SH-SY5Y (cell line): ENCODE data around the gene HIP1R.

Source experiments
- GATA2 ChIP-seq: IDR thresholded peaks from 2 replicates; pipeline ENCODE4 v1.6.1; 2011; ENCODE audit warnings: mild to moderate bottlenecking, low read depth, low read length
- GATA3 ChIP-seq: IDR thresholded peaks from 2 replicates; pipeline ENCODE4 v1.6.1; 2011; ENCODE audit warnings: low read depth, mild to moderate bottlenecking, low read length, moderate library complexity

The HIP1R gene

DNA sequence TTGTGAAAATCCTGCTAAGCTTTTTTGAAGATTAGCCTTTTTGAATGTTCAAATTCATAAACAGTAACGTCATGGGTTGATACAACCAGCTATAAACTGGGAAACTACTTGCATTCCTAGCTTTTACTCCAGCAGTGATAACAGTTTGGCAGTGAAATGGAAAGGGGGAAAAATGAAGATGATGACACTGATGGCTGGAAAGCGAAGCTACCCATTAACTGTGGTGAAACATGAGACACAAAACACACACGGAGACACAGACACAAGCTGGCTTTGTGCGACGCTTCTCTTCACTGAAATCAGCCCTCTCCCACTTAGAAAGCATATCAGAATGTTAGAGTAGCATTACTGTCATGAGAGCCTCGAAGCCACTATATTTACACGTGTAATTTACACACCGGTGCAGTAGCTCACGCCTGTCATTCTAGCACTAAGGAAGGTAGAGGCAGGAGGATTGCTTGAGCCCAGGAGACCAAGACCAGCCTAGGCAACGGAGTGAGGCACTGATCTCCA, 45.0 kb downstream of the HIP1R start:
- TF ChIP-seq GATA3 (no peak), GATA2 (no peak)

DNA sequence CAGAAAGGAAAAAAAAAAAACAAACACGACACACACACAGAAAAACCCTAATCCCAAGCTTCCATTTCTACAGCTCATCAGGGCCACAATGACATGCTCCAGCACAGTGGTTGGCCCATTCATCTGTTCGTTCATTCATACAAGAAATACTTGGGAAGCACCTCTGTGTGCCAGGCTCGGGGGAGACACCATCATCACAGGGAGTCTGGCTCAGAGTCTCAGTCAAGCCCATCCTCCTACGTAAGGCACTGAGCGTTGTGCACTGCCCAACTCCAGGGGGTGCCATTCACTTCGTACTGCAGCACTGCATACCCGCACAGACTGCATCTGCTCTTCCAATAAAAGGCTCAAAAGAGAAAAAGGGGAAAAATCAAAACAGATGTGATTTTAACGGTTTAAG, 45.4 kb downstream of the HIP1R start:
- TF ChIP-seq GATA2 (no peak), GATA3 (no peak)

GRCh38 chr12:122882908-122883558, 47.8 kb downstream of the HIP1R start:
- TF ChIP-seq GATA2 (no peak), GATA3 (no peak)

DNA sequence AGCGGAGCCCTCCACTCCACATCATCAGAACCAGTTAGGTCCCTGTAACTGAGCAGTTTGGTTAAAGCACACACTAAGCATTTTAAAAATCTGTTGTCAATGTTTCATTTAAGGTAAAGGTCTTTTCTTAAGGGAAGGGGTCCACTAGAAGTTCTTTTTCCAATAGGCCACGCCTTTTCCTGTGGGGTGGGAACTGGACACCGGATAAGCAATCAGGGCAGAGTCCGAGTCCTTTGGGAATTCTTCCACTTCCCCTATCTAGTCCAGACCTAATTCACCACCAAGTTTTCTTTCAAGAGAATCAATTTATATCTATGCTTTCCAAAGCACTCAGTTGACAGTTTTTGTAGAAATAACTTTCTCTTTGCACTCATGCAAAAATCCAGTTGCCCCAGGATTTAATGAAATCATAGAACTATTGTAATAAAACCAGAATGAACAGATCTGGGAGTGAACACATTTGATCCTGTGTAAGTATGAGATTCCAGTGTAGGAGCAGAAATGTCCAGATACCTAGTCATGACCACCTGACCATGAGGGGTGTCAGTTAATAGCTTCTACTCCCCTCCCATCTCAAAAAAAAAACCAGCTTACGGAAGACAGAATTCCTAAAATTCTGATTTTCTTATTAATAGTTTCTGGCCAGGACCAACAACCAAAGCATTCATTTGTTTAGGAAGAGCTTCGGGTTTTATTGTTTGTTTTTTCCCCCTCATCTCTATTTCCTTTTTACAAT, 49.0 kb downstream of the HIP1R start:
- TF ChIP-seq GATA3 (no peak), GATA2 (no peak)

DNA sequence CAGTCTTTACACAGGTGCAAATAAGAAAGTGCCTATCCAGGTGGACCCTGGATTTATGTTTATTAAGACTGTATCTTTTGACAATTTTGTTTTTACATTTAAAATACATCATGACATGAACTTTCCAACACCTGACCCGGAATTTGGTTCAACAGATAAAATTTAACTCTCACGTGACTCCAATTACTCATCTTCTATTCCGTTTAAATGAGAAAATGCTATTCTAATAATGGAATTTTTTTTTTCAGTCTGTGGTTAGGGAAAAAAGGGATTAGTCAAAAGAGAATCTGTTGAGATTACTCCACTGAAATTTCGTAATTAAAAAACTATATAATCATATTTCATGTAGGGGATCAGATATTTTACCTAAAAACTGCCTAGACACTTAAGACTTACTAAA, 49.6 kb downstream of the HIP1R start:
- TF ChIP-seq GATA2 (no peak), GATA3 (no peak)

DNA sequence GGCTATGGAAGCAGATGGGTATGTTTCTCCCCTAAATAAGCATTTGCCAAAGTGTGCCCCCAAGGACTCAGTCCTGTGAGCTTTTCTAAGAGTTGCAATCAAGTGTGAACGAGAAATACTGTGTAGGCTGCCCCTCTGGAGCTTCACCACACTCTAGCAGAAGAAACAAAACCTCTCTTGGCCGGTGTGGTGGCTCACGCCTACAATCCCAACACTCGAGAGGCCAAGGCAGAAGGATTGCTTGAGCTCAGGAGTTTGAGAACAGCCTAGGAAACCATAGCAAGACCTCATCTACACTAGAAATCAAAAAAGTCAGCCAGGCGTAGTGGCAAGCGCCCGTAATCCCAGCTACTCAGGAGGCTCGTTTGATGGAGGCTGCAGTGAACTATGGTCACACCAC, 50.9 kb downstream of the HIP1R start:
- no peak for TF ChIP-seq GATA3
- TF ChIP-seq GATA2: no peak

DNA sequence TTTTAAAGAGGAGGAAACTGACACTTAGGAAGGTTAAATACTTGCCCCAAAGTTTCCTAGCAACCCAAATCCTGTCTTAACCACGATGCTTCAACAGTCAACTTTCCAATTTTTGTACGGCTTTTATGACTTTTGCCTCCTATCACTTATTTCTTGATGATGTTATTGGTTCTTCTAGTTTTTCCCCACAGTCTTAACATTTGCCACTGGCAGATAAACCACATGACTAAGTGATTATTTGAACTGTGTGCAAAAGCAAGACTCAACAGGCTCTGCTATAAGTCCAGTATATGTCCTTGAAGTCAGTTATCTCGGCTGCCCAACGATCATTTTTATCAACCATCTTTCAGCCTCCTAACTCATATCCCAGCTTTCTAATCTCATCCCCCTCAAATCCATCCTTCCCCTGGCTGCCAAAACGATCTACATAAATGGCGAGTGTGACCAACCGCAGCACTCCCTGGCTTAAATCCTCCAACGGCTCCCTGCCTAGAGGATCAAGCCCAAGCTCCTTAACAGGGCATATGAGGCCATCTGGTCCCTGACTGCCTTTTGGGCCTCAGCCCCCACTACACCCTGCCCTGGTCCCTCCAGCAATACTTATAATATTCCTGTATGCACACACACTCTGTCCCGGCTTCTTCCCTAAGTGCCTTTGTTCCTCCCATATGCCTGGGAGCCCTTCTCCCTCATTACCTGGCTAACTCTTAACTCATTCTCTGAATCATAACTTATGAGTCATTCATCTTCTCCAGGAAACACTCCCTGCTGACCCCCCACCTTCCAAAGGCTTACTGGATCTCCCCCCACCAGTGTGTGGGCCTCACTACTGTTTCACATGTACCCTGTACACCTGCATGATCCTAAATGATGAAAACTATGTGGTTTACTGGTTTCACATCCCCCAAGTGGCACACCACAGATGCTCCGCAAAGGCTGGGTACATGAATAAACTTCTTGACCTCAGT, 51.9 kb downstream of the HIP1R start:
- no peak for TF ChIP-seq GATA2
- no peak for TF ChIP-seq GATA3

DNA sequence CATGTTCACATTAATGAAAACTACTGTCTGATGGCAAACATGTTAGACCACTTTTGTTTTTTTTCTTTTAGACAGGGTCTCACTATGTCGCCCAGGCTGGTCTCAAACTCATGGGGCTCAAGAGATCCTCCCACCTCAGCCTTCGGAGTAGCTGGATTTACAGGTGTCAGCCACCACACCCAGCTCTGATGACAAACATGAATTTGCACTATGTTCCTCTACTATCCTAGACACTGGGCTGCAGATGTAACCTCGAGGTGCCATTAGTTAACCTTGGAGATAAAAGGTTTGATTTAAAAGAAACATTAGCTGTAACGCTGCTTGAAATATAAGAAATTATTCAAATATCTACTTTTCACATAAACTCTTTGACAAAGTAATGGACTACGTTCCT, 52.6 kb downstream of the HIP1R start:
- TF ChIP-seq GATA3 (no peak), GATA2 (no peak)

- no peak for TF ChIP-seq GATA3
- no peak for TF ChIP-seq GATA2
Observed at GRCh38 chr12:122888232-122888752, 53.0 kb downstream of the HIP1R start.

DNA sequence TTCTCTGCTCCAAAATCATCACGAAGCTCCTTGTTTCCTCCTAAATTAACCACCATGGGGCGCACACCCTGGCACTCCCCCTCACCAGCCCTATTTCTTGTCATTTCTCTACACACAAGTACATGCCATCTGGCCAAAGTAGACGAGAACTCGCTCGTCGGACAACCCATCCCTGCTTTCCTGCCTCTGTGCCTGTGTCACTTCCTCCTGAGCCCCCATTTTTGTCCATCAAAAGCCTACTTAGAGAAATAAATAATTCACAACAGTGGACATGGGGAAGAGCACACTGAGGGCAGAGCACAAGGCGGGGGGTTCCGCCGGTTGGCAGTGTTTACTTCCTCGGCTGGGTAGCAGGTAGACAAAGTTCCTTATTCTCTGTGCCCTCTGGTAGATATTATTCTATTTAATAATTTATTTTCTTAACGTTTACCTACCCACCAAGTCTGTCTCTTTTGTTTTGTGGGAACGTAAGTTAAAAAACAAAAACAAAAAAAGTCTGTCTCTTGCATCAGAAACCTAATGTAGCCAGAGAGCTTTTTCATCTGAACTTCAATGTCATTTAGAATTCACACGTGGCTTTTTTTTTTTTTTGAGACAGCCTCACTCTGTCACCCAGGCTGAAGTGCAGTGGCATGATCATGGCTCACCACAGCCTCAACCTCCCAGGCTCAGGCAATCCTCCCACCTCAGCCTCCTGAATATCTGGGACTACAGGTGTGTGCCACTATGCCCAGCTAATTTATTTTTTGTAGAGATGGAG, 54.7 kb downstream of the HIP1R start:
- no peak for TF ChIP-seq GATA2
- no peak for TF ChIP-seq GATA3

GRCh38 chr12:122891661-122892525, 56.6 kb downstream of the HIP1R start:
- TF ChIP-seq GATA3: no peak
- no peak for TF ChIP-seq GATA2

DNA sequence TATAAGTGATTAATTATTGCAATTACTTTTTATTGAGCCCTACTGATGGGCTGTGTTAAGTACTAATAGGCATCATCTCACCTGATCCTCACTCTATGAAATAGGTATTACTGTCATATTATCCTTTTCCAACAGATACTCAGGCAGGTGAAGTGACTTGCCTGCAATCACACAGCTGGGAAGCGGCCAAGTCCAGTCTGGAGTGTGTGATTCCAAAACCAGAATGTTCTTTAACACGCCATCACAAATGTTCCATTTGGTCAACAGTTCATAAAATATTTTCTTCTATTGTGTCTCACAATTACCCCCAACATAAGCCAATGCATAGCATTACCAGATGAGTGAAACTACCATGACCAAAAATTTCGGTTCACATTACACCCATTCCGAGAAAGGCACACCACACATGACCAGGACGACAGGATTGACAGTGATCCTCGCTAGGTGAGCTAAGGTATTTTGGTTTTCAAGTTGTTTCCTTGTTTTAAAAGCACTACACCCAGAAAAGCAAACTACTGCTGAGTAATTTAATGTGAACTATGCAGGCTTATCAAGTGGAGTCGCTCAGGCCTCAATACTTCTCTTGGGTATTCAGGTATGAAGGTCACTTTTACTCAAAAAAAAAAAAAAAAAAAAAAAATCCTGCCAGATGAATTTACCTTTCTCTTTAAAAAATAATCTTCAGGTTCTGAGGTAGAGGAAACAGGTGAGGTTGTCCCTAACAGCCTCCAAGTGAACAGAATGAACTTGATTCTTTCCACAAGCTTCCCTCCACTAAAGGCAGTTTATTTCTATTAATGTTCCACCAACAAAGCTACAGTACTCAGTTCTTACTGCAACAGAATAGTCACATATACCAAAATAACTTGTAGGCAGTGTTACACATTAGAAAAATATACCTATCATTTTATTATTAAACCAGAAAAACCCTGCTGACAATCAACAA, 58.2 kb downstream of the HIP1R start:
- TF ChIP-seq GATA2 (no peak), GATA3 (no peak)
